B cell (primary cell): ENCODE data around the gene SMC6. TPM values are rescaled to one million over a fixed set of nuclear protein-coding genes. Genes with fewer than 3 reads are reported as not detected.

ENCODE experiments used
- ATAC-seq: fragments of 200-7000 bp; cut with Tn5 transposase; one replicate; pipeline ENCODE4 v1.10.0; 2021; ENCODE audit warnings: low read depth, mild to moderate bottlenecking, moderate number of reproducible peaks, moderate library complexity
- CTCF ChIA-PET: fragments of 350-600 bp; sonication (Branson Sonifier 250); formaldehyde crosslinking; loops from one replicate; lab custom pipeline; 2021; ENCODE audit warnings: antibody characterized with exemption, inconsistent platforms; lab: Charles Lee
- POLR2A ChIA-PET: fragments of 350-600 bp; sonication (Branson Sonifier 250); formaldehyde crosslinking; loops from one replicate; lab custom pipeline; 2021; ENCODE audit warnings: antibody characterized with exemption; lab: Charles Lee
- DNase-seq: peaks from one replicate; pipeline ENCODE4 v3.0.0; 2013
- H2AFZ ChIP-seq: 2 replicates; pipeline ENCODE4 v1.6.1; 2012; ENCODE audit warnings: mild to moderate bottlenecking, low read depth, low read length; ENCODE audit not compliant: insufficient read depth, poor library complexity, severe bottlenecking
- H3K27ac ChIP-seq, 2 donors: 1 replicate in 1 of 2; 2 replicates in 1 of 2; pipeline ENCODE4 v1.5.1; 2012 to 2013; ENCODE audit warnings: low read length in 2 of 2, mild to moderate bottlenecking in 2 of 2, moderate library complexity in 1 of 2
- H3K27me3 ChIP-seq, 4 experiments: fragments of 200-600 bp in 1 of 4; sonication (generic) in 1 of 4; replicated peaks in 1 of 4; 1 replicate in 2 of 4; 2 replicates in 2 of 4; pipeline versions ENCODE4 v1.6.1 to v1.7.0; 2013 to 2016; ENCODE audit warnings: low read length in 3 of 4, mild to moderate bottlenecking in 2 of 4, mixed read lengths in 1 of 4, moderate library complexity in 1 of 4; ENCODE audit not compliant: insufficient read depth in 4 of 4, control insufficient read depth in 3 of 4; ENCODE audit errors: control extremely low read depth in 1 of 4
- H3K36me3 ChIP-seq, 2 experiments: replicated peaks in 1 of 2; 1 replicate in 1 of 2; 2 replicates in 1 of 2; pipeline versions ENCODE4 v1.6.1 to v1.7.1; 2013; ENCODE audit warnings: low read length in 1 of 2; ENCODE audit not compliant: insufficient read depth in 2 of 2, control insufficient read depth in 1 of 2; ENCODE audit errors: control extremely low read depth in 1 of 2, extremely low read depth in 1 of 2
- H3K4me1 ChIP-seq, 2 donors: fragments of 200-600 bp in 1 of 2; sonication (generic) in 1 of 2; 1 replicate in 1 of 2; 2 replicates in 1 of 2; pipeline versions ENCODE4 v1.5.1 to v1.6.1; 2013 to 2017; ENCODE audit warnings: low read length in 2 of 2; ENCODE audit not compliant: control insufficient read depth in 2 of 2, insufficient read depth in 2 of 2
- H3K4me2 ChIP-seq: replicated peaks from 2 replicates; pipeline ENCODE3; 2012; ENCODE audit warnings: mild to moderate bottlenecking, low read depth, low read length; ENCODE audit not compliant: poor library complexity, severe bottlenecking
- H3K4me3 ChIP-seq, 5 experiments: fragments of 200-600 bp in 1 of 5; sonication (generic) in 1 of 5; 1 replicate in 3 of 5; 2 replicates in 2 of 5; pipeline versions ENCODE4 v1.5.1 to v1.7.0; 2011 to 2016; ENCODE audit warnings: low read length in 4 of 5, mild to moderate bottlenecking in 4 of 5, low read depth in 2 of 5, control low read depth in 1 of 5, moderate library complexity in 1 of 5; ENCODE audit not compliant: insufficient read depth in 1 of 5; ENCODE audit errors: control extremely low read depth in 1 of 5, extremely low read depth in 1 of 5
- H3K79me2 ChIP-seq: fragments of 200-600 bp; sonication (generic); one replicate; pipeline ENCODE4 v1.6.0; 2016; ENCODE audit warnings: low read length; ENCODE audit not compliant: control insufficient read depth, insufficient read depth
- H3K9ac ChIP-seq: fragments of 200-600 bp; sonication (generic); 2 replicates; pipeline ENCODE4 v1.6.1; 2017; ENCODE audit warnings: mild to moderate bottlenecking, low read length, moderate library complexity
- H3K9me3 ChIP-seq, 3 donors: one replicate each; pipeline versions ENCODE4 v1.6.1 to v1.7.1; 2013; ENCODE audit warnings: low read length in 2 of 3; ENCODE audit not compliant: control insufficient read depth in 2 of 3, insufficient read depth in 1 of 3; ENCODE audit errors: control extremely low read depth in 1 of 3
- H4K20me1 ChIP-seq: 2 replicates; pipeline ENCODE4 v1.6.0; 2012; ENCODE audit warnings: mild to moderate bottlenecking, low read length; ENCODE audit not compliant: insufficient read depth, control insufficient read depth, poor library complexity, severe bottlenecking
- H3K27ac Mint-ChIP-seq: one replicate; pipeline ENCODE4 v1.8.0; 2021; ENCODE audit warnings: mixed read lengths
- H3K27me3 Mint-ChIP-seq: one replicate; pipeline ENCODE4 v1.8.0; 2021; ENCODE audit warnings: mixed read lengths
- H3K4me1 Mint-ChIP-seq: one replicate; pipeline ENCODE4 v1.8.0; 2021; ENCODE audit warnings: mixed read lengths
- H3K4me3 Mint-ChIP-seq: one replicate; pipeline ENCODE4 v1.8.0; 2021; ENCODE audit warnings: mixed read lengths
- H3K9me3 Mint-ChIP-seq: one replicate; pipeline ENCODE4 v1.8.0; 2022; ENCODE audit warnings: mixed read lengths; ENCODE audit not compliant: insufficient read depth
- CTCF ChIP-seq: fragments of 200-600 bp; IDR thresholded peaks from one replicate; pipeline ENCODE4 v1.8.0; 2022; ENCODE audit warnings: antibody characterized with exemption, mild to moderate bottlenecking
- EZH2 ChIP-seq: IDR thresholded peaks from 2 replicates; pipeline ENCODE4 v1.6.1; 2012; ENCODE audit warnings: borderline replicate concordance, low read depth, mild to moderate bottlenecking, moderate library complexity, low read length; ENCODE audit not compliant: insufficient read depth, poor library complexity, severe bottlenecking
- WGBS: methylation state at CpG from one replicate; pipeline ENCODE4 v1.1.5; 2013; ENCODE audit warnings: missing lambda C conversion rate; ENCODE audit not compliant: insufficient coverage; 5-methylcytosine and 5-hydroxymethylcytosine counted together
- intact Hi-C: fragments of 100-400 bp; cut with micrococcal nuclease; formaldehyde crosslinking; loops from one replicate; pipeline ENCODE4 v1.10.0; 2022
- polyA plus RNA-seq: library from polyadenylated mRNA; depleted of rRNA; stranded (reverse); fragments of >200 nt; gene quantifications from 2 replicates; pipeline ENCODE4 v1.2.3, GENCODE V29; 2012
- total RNA-seq, 2 donors: library from RNA; stranded (reverse); fragments of 120-200 nt in 1 of 2; gene quantifications; 1 replicate in 1 of 2; 2 replicates in 1 of 2; pipeline versions ENCODE4 v1.2.3 to v1.2.4, GENCODE V29; 2013 to 2022

SMC6 gene
- total and polyA plus RNA-seq, 2 donors (not counting 1 experiment from before 2014, with no cell fraction given): 27.2 to 111 TPM

- POLR2A ChIA-PET: no interaction called here
- no peak for ATAC-seq
- no peaks in the 10 kb centered on the region for H3K27me3 Mint-ChIP-seq
These were observed 108.5 kb downstream of the SMC6 start for GRCh38 chr2:17644997-17645720.

More at GRCh38 chr2:17644997-17645720, 108.5 kb downstream of the SMC6 start:
- Histone ChIP-seq H3K27ac (no peak overlapping the region), H3K9me3 (no peaks in the 10 kb centered on the region), H3K27me3 (no peaks in the 10 kb centered on the region), H3K4me2 (no peak overlapping the region), H3K9ac (no peak overlapping the region), H4K20me1 (no peaks in the 10 kb centered on the region), H3K4me3 (no peak overlapping the region), H3K4me1 (peaks cover 0 to 3% of the 10 kb centered on the region in 2 donors), H2AFZ (no peak overlapping the region), H3K36me3 (no peaks in the 10 kb centered on the region), H3K79me2 (no peaks in the 10 kb centered on the region)
- H3K9me3 Mint-ChIP-seq: no peaks in the 10 kb centered on the region
- H3K4me3 Mint-ChIP-seq: no peak overlapping the region
- H3K4me1 Mint-ChIP-seq: peaks cover 9% of the 10 kb centered on the region
- intact Hi-C loops: no loop called here
- no peak overlapping the region for H3K27ac Mint-ChIP-seq
- no peak for DNase-seq
- WGBS: 100% methylated on average over 3 of the region's 4 CpGs
- TF ChIP-seq CTCF: no peak
- TF ChIP-seq EZH2: no peak
- CTCF ChIA-PET: interaction anchor here (0.7 to 5.1 kb wide), 17 partner anchors 11 to 872 kb away, joined by 3 to 51 read pairs (median 4); no protein-coding TSS in a partner anchor
